AG04449 (cell line): ENCODE data around the gene MLIP.

ENCODE experiments used
- CTCF ChIA-PET: fragments of 350-600 bp; formaldehyde crosslinking; extraction: SDS; loops from one replicate; lab custom pipeline; 2021; ENCODE audit warnings: antibody characterized with exemption; lab: Yijun Ruan, JAX
- POLR2A ChIA-PET: fragments of 400-600, 350-600 bp; formaldehyde crosslinking; extraction: SDS; loops from one replicate; lab custom pipeline; 2020; ENCODE audit warnings: antibody characterized with exemption, inconsistent platforms; lab: Yijun Ruan, JAX
- DNase-seq: peaks from one replicate; pipeline ENCODE4 v3.0.0-alpha.2; 2010; ENCODE audit warnings: low read depth, low spot score
- H3K4me3 ChIP-seq: 2 replicates; pipeline ENCODE4 v1.5.1; 2011; ENCODE audit warnings: low read depth, mild to moderate bottlenecking, control low read depth, low read length
- TF ChIP-seq, protein P1 (sequence below): IDR thresholded peaks from one replicate; pipeline ENCODE4 v1.5.1; 2011; ENCODE audit warnings: mild to moderate bottlenecking, moderate library complexity, low read length, control low read depth, inconsistent platforms; ENCODE audit not compliant: insufficient read depth; ENCODE audit errors: missing control alignments

The MLIP gene

DNA sequence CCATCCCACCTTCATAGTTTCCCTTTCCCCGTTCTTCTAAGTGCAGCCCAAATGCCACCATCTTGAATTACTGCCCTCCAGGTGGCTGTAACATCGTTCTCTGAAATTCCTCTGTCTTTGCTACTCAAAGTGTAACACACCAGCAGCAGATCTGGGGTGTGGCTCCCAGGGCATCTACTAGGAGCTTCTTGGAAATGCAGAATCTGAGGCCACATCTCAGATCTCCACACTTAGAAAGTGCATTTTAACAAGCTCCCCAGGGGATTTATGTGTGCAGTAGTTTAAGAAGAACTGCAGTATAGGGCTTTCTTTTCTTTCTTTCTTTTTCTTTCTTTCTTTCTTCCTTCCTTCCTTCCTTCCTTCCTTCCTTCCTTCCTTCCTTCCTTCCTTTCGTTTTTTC, 1.7 kb upstream of the MLIP start:
- H3K4me3 ChIP-seq = no peak overlapping the region
- no peak for DNase-seq
- POLR2A ChIA-PET = no interaction called here
- TF ChIP-seq, protein P1, sequence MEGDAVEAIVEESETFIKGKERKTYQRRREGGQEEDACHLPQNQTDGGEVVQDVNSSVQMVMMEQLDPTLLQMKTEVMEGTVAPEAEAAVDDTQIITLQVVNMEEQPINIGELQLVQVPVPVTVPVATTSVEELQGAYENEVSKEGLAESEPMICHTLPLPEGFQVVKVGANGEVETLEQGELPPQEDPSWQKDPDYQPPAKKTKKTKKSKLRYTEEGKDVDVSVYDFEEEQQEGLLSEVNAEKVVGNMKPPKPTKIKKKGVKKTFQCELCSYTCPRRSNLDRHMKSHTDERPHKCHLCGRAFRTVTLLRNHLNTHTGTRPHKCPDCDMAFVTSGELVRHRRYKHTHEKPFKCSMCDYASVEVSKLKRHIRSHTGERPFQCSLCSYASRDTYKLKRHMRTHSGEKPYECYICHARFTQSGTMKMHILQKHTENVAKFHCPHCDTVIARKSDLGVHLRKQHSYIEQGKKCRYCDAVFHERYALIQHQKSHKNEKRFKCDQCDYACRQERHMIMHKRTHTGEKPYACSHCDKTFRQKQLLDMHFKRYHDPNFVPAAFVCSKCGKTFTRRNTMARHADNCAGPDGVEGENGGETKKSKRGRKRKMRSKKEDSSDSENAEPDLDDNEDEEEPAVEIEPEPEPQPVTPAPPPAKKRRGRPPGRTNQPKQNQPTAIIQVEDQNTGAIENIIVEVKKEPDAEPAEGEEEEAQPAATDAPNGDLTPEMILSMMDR = no peak
- CTCF ChIA-PET = no interaction called here

DNA sequence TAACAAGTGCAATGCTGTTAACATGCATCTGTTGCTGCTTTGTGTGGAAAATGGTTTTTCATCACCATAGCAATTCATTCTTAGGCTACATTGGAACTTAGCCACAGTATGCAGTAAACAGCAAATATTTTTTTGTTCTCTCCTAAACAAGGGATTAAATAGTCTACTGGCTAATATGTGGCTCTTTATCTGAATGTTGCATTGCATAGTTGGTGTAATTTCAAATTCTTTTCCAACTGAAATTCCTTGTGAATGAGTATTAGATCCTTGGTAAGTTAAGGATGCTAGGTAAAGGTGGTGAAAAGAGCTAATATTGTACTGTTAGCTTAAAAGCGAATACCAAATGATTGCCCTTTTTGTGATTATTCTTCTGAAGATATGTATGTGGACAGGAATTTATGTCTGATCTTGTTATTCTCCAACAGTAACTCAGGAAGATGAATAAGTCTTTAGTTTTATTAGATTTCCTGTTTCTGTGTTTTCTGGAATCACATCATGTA, 958 bp downstream of the MLIP start:
- no peak overlapping the region for H3K4me3 ChIP-seq
- TF ChIP-seq, protein P1 = no peak
- no peak for DNase-seq
- CTCF ChIA-PET = no interaction called here
- POLR2A ChIA-PET = no interaction called here

DNA sequence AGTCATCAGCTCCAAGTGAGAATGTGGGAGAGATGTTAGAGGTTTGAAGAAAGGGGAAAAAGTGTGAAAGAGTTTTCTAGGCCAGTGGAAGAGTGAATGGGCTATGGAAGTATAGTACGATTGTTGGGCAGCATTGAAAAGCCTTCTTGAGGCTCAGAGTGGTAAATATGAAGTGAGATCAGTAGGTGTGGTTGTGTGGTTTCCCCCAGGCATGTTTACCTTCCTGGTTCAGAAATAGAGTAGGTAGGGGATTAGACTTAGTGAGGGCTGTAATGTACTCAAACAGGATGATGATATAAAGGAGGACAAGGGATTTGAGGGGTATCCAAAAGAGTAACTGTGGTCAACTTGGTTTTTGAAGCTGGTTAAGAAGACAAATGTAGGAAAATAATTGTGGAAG, 3.7 kb downstream of the MLIP start:
- TF ChIP-seq, protein P1 = no peak
- ChIA-PET CTCF (no interaction called here), POLR2A (no interaction called here)
- no peak for DNase-seq
- no peak overlapping the region for H3K4me3 ChIP-seq

DNA sequence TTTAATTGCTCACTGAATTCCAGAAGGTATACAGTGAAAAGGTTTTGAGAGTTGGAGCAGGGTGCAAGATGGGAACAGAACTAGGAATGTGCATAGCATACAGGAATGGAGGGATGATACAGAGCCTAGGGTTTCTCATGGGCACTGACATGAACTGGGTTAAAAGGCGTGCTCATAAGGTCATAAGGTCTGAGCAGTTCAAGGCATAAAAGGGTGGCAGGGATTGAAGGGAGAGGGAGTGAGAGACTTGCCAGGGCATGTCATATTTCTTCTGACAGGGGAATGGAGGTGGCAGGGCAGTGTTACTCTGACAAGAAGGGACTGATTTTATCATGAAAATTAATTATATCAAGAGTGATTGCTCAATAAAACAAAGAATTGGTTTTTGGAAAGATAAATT, 4.7 kb downstream of the MLIP start:
- CTCF ChIA-PET = no interaction called here
- TF ChIP-seq, protein P1 = no peak
- POLR2A ChIA-PET = no interaction called here

DNA sequence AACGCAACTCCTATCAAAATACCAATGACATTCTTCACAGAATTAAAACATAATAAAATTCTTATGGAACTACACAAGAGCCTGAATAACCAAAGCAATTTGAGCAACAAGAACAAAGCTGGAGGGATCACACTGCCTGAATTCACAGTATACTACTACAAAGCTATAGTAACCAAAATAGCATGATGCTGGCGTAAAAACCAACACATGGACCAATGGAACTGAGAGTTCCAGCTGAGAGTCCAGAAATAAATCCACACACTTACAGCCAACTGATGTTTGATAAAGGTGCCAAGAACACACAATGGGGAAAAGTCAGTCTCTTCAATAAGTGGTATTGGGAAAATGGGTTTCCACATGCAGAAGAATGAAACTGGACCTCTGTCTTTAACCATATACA, 6.9 kb downstream of the MLIP start:
- no peak for DNase-seq
- ChIA-PET CTCF (no interaction called here), POLR2A (no interaction called here)
- H3K4me3 ChIP-seq = no peak overlapping the region
- TF ChIP-seq, protein P1 = no peak

More for the DNA sequence above, 4.7 kb downstream of the MLIP start:
- no peak for DNase-seq
- H3K4me3 ChIP-seq = no peak overlapping the region

DNA sequence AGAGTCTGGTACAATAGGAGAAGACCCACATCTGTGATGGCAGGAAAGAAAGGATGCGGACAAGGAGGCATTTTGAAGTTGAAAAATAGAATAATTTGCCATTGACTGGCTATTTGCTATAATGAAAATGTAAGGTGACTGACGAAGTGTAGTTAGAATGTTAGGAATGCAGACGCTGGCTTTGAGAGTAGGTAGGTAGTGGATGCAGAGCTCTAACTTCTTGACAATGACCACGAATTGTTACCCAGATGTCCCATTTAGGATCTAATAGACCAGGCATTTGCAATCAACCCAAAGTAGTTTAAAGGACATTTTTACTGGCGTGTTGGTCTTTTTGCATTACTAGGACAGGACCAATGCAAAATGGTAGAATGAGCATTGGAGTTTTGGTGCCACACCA, 14.2 kb downstream of the MLIP start:
- ChIA-PET POLR2A (no interaction called here), CTCF (no interaction called here)
- H3K4me3 ChIP-seq = no peak overlapping the region
- DNase-seq = no peak
- TF ChIP-seq, protein P1 = no peak
